ENCODE measurements around the gene LIMK1.
"Not testable (repeated sequence)": the region's sequence is repeated elsewhere in the genome, so short reads cannot be mapped to it uniquely, and the experiment has no call there.

Gene LIMK1

GRCh38 chr7:74126220-74126880 lies 42.7 kb downstream of the LIMK1 start:
- no peak for DNase-seq

- DNase-seq = no peak
Measured at GRCh38 chr7:74129887-74130286, 46.3 kb downstream of the LIMK1 start.

- DNase-seq = no peak
Measured at GRCh38 chr7:74130518-74130917, 46.9 kb downstream of the LIMK1 start.

- DNase-seq = peak; percentile 87
Measured at GRCh38 chr7:74134117-74134620, 50.6 kb downstream of the LIMK1 start.

GRCh38 chr7:74138334-74138867 lies 54.8 kb downstream of the LIMK1 start:
- DNase-seq = no peak

GRCh38 chr7:74138945-74139843 lies 55.6 kb downstream of the LIMK1 start:
- DNase-seq = no peak

GRCh38 chr7:74141705-74142104 lies 58.1 kb downstream of the LIMK1 start:
- no peak for DNase-seq

- DNase-seq = no peak
Measured at GRCh38 chr7:74143383-74143782, 59.8 kb downstream of the LIMK1 start.

GRCh38 chr7:74148491-74148890 lies 64.9 kb downstream of the LIMK1 start:
- DNase-seq = no peak

- DNase-seq = no peak
Measured at GRCh38 chr7:74149071-74149470, 65.5 kb downstream of the LIMK1 start.

GRCh38 chr7:74149603-74150002 lies 66.0 kb downstream of the LIMK1 start:
- DNase-seq = no peak

- no peak for DNase-seq
Measured at GRCh38 chr7:74153736-74154135, 70.1 kb downstream of the LIMK1 start.

GRCh38 chr7:74155810-74156395 lies 72.3 kb downstream of the LIMK1 start:
- DNase-seq = no peak

- no peak for DNase-seq
Measured at GRCh38 chr7:74157605-74158004, 74.0 kb downstream of the LIMK1 start.

GRCh38 chr7:74164985-74165456 lies 81.4 kb downstream of the LIMK1 start:
- no peak for DNase-seq

GRCh38 chr7:74165867-74166593 lies 82.4 kb downstream of the LIMK1 start:
- DNase-seq = no peak

GRCh38 chr7:74167324-74167723 lies 83.7 kb downstream of the LIMK1 start:
- not testable (repeated sequence) for DNase-seq
